C4-2B (cell line): ENCODE data around the gene SMARCE1.

ENCODE experiments used
- H3K27ac ChIP-seq: fragments of 450-650 bp; 2 replicates; pipeline ENCODE4 v1.5.1; 2017
- CTCF ChIP-seq: fragments of 450-650 bp; conservative IDR thresholded peaks from 2 replicates; pipeline ENCODE4 v1.5.1; 2017; ENCODE audit warnings: mild to moderate bottlenecking
- ZFX ChIP-seq: fragments of 450-650 bp; IDR thresholded peaks from 2 replicates; pipeline ENCODE4 v1.6.1; 2017

Gene SMARCE1

GRCh38 chr17:40664582-40665333 lies 17.1 kb upstream of the SMARCE1 start, which contains the start of gene KRT222:
Gene KRT222 (minus strand): TSS chr17:40665177. CDS start chr17:40665099, 78 bp downstream.
- H3K27ac ChIP-seq = no peak within 1 kb of the TSS
- TF ChIP-seq ZFX (no peak), CTCF (no peak)

- no peak overlapping the region for H3K27ac ChIP-seq
- TF ChIP-seq ZFX (no peak), CTCF (no peak)
These were observed 15.6 kb upstream of the SMARCE1 start for GRCh38 chr17:40663252-40663651.

- TF ChIP-seq ZFX (no peak), CTCF (no peak)
These were observed 12.3 kb upstream of the SMARCE1 start for GRCh38 chr17:40659911-40660310.

GRCh38 chr17:40658396-40658795 lies 10.8 kb upstream of the SMARCE1 start:
- TF ChIP-seq CTCF (no peak), ZFX (no peak)
- H3K27ac ChIP-seq = no peak overlapping the region

More at GRCh38 chr17:40659911-40660310, 12.3 kb upstream of the SMARCE1 start:
- no peak overlapping the region for H3K27ac ChIP-seq

- TF ChIP-seq CTCF (no peak), ZFX (no peak)
- H3K27ac ChIP-seq = no peak overlapping the region
These were observed 4.3 kb upstream of the SMARCE1 start for GRCh38 chr17:40651939-40652338.

GRCh38 chr17:40648384-40648968 lies 858 bp upstream of the SMARCE1 start:
- peak overlapping the region; percentile 96 for H3K27ac ChIP-seq

More at GRCh38 chr17:40648384-40648968, 858 bp upstream of the SMARCE1 start:
- TF ChIP-seq CTCF (no peak), ZFX (no peak)
